ENCODE measurements around the gene XDH. TPM values are rescaled to one million over a fixed set of nuclear protein-coding genes. Genes with fewer than 3 reads are reported as not detected.

XDH gene
- total RNA-seq, 1 experiment from 2014 or later, result 0.08 TPM

GRCh38 chr2:31378791-31379501 lies 35.6 kb downstream of the XDH start:
- no peak for TF ChIP-seq CTCF (IDR thresholded peaks at IDR 0.05)
- TF ChIP-seq REST (IDR thresholded peaks at IDR 0.05; ENCODE audit: insufficient read depth in 1 of 2, low read depth in 2 of 2, low read length in 1 of 2), result no peak
- no peak for TF ChIP-seq TCF7L2 (IDR thresholded peaks at IDR 0.05; ENCODE audit: low read depth, low read length)
- TF ChIP-seq SIN3A (IDR thresholded peaks at IDR 0.05; ENCODE audit: borderline replicate concordance, insufficient read depth, low read depth, low read length), result no peak
- DNase-seq (ENCODE audit: low read depth, low spot score), result no peak
- in situ Hi-C loops (cut with HindIII; ENCODE audit: low pct_unique_long_range_greater_than_20kb, low sequenced_read_pairs), result no loop called here
- ATAC-seq, result no peak
- CTCF ChIA-PET, result interaction anchor here (0.5 kb wide), 1 partner anchor 956 kb away, joined by 3 read pairs; no protein-coding TSS in a partner anchor
- Histone ChIP-seq H3K27me3 (ENCODE audit: control insufficient read depth, insufficient read depth, low read length) (no peaks in the 10 kb centered on the region), H3K9me3 (ENCODE audit: control insufficient read depth, insufficient read depth, low read depth, low read length) (no peaks in the 10 kb centered on the region), H3K36me3 (ENCODE audit: control insufficient read depth, insufficient read depth, low read length) (no peaks in the 10 kb centered on the region), H3K27ac (ENCODE audit: low read length) (no peak overlapping the region), H3K4me3 (ENCODE audit: low read depth in 2 of 2, low read length in 2 of 2) (no peak overlapping the region), H3K4me1 (ENCODE audit: control insufficient read depth, insufficient read depth, low read length) (no peaks in the 10 kb centered on the region)
- no TSS peak for BruUV-seq (replicated peaks)
- POLR2A ChIA-PET, result no interaction called here
- intact Hi-C loops (cut with micrococcal nuclease; ENCODE audit: unreplicated experiment), result no loop called here

GRCh38 chr2:31378389-31378788 lies 36.2 kb downstream of the XDH start:
- H3K4me3 ChIP-seq (ENCODE audit: low read depth in 2 of 2, low read length in 2 of 2), result no peak overlapping the region
- ChIA-PET CTCF (no interaction called here), POLR2A (no interaction called here)
- H3K9me3 ChIP-seq (ENCODE audit: control insufficient read depth, insufficient read depth, low read depth, low read length), result no peaks in the 10 kb centered on the region
- no peaks in the 10 kb centered on the region for H3K4me1 ChIP-seq (ENCODE audit: control insufficient read depth, insufficient read depth, low read length)
- no TSS peak for BruUV-seq (replicated peaks)
- no peak overlapping the region for H3K27ac ChIP-seq (ENCODE audit: low read length)
- H3K27me3 ChIP-seq (ENCODE audit: control insufficient read depth, insufficient read depth, low read length), result no peaks in the 10 kb centered on the region
- in situ Hi-C loops (cut with HindIII; ENCODE audit: low pct_unique_long_range_greater_than_20kb, low sequenced_read_pairs) (no loop called here), intact Hi-C loops (cut with micrococcal nuclease; ENCODE audit: unreplicated experiment) (no loop called here)
- no peaks in the 10 kb centered on the region for H3K36me3 ChIP-seq (ENCODE audit: control insufficient read depth, insufficient read depth, low read length)
- TF ChIP-seq TCF7L2 (IDR thresholded peaks at IDR 0.05; ENCODE audit: low read depth, low read length) (no peak), SIN3A (IDR thresholded peaks at IDR 0.05; ENCODE audit: borderline replicate concordance, insufficient read depth, low read depth, low read length) (no peak), REST (IDR thresholded peaks at IDR 0.05; ENCODE audit: insufficient read depth in 1 of 2, low read depth in 2 of 2, low read length in 1 of 2) (no peak), CTCF (IDR thresholded peaks at IDR 0.05) (no peak), POLR2AphosphoS5 (IDR thresholded peaks at IDR 0.05; ENCODE audit: low read depth, low read length) (no peak)
- ATAC-seq, result no peak
- no peak for DNase-seq (ENCODE audit: low read depth, low spot score)

Measured in Panc1 (cell line).